GM18499 (cell line): Measurements from ENCODE around the gene UBE2K.
"Not testable (repeated sequence)": the region's sequence is repeated elsewhere in the genome, so short reads cannot be mapped to it uniquely, and the experiment has no call there.

ENCODE experiments used
- ATAC-seq: cut with Tn5 transposase; IDR thresholded peaks from one replicate; pipeline ENCODE4 v1.9.1; 2021; ENCODE audit warnings: moderate number of reproducible peaks; ENCODE audit not compliant: insufficient read depth, unreplicated experiment

The UBE2K gene

DNA sequence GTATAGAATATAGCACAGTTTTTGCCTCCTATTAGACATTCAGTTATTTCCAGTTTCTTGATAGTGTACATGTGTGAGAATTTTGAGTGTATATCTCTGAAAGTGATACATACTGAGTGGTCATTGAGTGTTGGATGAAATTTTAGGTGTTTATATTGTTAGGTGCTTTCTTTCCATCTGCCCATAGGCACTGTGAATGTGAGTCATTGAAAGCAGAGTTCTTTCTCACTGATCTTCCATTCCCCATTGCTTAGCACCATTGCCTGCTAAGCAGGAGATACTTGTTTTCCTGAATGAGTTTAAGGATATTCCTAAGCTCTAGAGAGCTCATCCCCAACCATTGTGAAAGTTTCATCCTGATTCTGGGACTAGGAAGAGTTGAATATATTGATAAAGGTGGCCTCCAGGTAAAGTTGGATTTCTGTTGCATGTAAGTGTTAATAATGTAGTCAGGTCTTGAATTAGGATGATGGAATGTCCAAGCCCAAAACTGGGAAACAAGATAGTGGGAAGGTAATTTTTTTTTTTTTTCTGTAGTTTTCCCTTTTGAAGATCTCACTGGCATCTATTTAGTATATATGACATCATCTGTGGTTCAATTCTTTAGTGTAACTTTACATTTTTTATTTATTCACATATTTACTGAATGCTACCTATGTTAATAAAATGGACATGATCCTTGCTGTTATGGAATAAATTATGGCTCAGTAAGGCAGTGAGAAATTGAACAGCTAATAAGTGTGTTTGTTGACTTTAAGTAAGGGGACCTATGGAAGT, 22.1 kb downstream of the UBE2K start:
- no peak for ATAC-seq

DNA sequence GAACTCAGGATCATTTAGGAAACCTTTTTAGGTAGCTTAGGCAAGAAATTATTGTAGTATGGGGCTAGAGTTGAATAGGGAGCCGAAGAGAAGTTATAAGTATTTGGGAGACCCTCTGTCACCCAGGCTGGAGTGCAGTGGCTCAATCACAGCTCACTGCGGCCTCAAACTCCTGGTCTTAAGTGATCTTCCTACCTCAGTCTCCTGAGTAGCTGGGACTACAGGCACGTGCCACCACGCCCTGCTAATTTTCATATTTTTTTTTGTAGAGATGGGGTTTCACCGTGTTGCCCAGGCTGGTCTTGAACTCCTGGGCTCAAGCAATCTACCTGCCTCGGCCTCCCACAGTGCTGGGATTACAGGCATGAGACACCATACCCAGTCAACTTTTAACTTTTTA, 23.3 kb downstream of the UBE2K start:
- not testable (repeated sequence) for ATAC-seq

DNA sequence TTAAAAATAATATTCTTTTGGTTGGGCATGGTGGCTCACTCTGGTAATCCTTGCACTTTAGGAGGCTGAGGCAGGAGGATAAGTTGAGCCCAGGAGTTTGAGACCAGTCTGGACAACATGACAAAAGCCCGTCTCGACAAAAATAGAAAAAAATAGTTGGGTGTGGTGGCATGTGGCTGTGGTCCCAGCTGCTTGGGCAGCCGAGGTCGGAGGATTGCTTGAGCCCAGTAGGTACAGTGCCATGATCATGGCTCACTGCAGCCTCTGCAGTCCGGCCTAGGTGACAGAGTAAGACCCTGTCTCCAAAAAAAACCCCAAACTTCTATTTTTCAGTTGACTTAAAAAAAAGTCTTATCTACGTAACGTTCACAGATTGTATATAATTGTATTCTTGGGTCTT, 23.9 kb downstream of the UBE2K start:
- no peak for ATAC-seq

DNA sequence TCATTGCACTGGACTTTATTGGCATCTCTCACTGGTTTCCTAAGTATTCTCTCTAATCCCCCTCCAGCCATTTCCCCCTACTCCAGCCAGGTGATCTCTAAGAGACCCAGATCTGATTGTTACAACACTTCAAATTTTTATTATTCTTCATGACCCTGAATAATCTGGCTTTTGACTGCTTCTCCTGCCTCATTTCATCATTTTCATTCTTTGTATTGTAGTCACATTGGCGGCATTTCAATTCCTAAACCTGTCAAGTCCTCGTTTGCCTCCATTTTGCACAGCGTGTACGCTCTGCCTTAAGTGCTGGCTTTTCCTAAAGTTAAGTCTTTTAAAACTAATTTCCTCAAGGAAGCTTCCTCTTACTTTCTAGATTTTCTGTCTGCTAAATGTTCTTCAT, 31.6 kb downstream of the UBE2K start:
- no peak for ATAC-seq

DNA sequence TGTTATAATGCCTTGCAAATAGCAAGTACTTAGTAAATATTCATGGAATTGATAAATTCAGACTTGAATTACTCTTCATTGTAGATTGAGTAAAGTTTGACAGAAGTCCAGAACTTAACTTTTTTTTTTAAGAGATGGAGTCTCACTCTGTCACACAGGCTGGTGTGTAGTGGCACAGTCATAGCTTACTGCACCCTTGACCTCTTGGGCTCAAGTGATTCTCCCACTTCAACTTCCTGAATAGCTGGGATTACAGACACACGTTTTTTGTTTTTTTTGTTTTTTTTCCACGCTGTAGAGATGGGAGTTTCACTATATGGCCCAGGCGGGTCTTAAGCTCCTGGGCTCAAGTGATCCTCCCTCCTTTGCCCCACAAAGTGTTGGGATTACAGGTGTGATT, 32.1 kb downstream of the UBE2K start:
- ATAC-seq, result no peak

DNA sequence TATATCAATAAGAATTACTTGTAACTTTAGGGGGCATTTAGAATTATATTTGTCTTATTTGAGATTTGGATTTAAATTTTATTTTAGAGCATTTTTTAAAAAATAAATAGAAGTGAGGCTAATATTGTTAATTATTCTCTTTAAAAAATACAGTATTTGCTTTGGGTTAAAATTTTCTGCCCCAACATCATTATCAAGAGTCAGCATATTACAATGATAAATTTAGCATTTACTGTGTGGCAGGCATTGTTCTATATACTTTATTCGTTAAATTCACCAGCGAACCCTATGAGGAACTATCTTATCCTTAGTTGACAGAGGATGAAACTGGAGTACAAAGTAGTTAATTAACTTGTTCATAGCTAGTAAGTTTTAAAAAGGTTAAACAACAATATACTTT, 34.0 kb downstream of the UBE2K start:
- ATAC-seq, result no peak

DNA sequence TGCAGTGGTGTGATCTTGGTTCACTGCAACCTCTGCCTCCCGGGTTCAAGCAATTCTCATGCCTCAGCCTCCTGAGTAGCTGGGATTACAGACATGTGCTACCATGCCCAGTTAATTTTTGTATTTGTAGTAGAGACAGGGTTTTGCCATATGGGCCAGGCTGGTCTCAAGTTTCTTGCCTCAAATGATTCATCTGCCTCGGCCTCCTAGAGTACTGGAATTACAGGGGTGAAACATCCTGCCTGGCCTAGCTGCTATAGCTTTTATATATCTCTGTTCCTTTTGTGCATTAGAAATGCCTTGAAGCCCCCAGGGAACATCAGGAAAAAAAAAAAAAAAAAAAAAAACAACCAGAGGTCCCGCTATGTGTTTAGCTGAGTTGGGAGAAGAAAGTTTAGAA, 34.8 kb downstream of the UBE2K start:
- ATAC-seq, result no peak

DNA sequence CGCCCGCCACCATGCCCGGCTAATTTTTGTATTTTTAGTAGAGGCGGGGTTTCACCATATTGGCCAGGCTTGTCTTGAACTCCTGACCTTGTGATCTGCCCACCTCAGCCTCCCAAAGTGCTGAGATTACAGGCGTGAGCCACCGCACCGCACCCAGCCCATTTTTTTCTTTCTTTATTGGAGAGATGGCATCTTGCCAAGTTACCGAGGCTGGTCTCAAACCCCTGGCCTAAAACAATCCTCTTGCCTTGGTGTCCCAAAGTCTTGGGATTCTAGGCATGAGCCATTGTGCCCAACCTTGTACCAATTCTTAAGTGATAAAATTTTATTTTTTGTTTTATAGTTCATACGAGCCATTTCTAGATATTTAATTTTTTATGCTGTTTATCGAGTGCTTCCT, 41.7 kb downstream of the UBE2K start:
- ATAC-seq, result not testable (repeated sequence)

DNA sequence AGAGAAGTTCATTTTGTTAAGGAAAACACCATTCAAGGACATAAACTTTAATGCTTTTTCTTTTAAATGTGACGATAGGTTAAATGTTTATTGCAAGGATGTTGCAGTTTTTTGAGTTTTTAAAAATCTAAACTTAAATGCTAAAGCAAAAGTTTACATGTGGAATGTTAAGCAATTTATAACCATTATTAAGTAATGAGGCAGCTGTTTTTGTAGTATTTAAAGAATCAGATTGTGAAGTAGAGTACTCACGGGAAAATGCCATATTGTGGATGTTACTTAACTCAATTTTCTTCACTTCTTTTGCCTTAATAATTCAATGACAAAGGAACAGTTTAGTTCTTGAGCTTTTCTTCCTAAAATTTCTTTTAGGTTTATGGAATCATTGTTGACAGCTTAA, 43.5 kb downstream of the UBE2K start:
- ATAC-seq, result no peak

DNA sequence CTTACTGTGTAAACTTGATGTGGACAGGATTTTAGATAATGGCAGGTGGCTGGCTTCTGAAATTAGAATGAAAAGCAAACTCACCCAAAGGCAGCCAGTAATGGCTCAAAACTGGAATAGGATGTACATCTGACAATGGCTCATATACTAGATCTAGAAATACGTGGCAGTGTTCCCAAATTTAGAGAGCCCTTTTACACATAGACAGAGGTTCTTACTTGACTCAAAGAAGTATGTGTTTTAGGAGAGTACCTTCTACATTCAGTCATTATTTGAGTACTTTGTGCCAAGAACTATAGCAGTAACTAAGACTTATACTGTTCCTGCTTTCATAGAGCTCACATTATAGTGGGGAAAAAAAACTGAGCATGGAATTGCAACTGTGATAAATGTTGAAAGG, 48.0 kb downstream of the UBE2K start:
- ATAC-seq, result no peak

DNA sequence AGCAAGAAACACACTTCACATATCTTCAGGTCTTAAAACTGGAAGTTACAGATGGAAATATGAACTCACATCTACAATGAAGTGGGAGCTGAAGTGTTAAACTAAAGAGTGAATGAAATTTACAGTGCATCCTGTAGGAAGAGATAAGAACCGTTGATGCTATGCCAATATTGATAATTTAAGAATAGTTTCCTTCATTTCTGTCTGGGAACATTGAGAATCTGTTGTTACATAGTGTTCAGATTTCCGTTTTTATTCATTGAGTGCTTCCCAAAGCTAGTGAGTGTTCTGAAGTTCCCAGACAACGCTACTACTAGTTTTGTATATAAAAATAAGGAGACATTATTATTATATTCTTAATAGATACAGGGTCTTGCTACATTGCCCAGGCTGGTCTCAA, 52.3 kb downstream of the UBE2K start:
- ATAC-seq, result no peak

DNA sequence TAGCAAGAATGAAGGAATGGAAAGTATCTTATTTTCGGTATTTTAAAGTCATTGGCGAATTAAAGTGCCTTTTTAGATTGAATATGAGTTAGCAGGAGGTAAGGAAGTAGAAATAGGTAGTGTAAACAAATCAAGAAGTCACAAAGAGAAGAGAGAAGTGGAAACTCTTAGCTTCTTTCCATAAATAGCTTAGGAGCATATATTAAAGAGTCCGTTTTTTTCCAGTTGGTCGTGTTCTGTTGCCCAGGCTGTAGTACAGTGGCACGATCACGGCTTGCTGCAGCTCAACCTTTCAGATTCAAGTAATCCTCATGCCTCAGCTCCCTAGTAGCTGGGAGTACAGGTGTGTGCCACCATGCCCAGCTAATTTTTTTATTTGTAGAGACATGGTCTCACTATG, 56.4 kb downstream of the UBE2K start:
- no peak for ATAC-seq

DNA sequence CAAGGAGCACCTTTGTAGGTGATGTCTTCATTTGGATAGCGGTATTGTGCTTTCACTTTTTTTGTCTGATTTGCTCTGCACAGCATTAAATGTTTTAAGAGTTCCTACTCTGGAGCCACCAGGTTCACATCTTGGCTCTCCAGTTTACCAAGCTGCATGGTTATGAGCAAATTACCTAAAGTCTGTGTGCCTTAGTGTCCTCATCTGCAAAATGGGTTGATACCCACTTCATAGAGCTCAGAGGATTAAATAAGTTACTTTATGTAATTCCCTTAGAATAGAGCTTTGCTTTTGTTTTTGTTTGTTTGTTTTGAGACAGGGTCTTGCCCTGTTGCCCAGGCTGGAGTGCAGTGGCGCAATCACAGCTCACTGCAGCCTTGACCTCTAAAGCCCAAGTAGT, 58.2 kb downstream of the UBE2K start:
- no peak for ATAC-seq

DNA sequence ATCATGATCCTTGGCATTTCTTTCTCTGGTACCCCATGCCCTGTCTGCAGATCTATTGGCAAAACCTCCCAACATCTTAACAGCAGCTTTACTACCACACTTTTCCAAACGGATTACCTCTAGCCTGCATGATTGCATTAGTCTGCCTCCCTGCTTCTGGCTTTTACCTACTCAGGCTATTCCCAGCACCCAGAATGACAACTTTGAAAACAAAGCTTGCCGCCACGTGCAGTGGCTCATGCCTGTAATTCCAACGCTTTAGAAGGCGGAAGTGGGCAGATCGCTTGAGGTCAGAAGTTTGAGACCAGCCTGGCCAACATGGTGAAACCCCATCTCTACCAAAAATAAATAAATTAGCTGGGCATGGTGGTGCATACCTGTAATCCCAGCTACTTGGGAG, 60.2 kb downstream of the UBE2K start:
- ATAC-seq, result no peak

DNA sequence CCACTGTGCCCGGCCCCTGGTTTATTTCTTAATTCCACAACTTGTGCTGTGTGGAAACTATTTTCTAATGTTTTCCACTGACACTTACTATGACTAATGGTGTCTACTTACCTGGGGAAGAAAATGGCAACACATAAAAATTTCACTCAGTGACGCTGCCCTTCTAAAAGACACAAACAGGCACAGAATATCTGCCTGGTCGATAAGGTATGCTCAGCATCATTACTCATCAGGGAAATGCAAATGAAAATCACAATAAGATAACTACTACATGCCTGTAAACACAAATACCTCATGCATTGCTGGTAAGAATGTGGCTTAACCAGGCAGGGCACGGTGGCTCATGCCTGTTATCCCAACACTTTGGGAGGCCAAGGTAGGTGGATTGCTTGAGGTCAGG, 61.6 kb downstream of the UBE2K start:
- no peak for ATAC-seq

DNA sequence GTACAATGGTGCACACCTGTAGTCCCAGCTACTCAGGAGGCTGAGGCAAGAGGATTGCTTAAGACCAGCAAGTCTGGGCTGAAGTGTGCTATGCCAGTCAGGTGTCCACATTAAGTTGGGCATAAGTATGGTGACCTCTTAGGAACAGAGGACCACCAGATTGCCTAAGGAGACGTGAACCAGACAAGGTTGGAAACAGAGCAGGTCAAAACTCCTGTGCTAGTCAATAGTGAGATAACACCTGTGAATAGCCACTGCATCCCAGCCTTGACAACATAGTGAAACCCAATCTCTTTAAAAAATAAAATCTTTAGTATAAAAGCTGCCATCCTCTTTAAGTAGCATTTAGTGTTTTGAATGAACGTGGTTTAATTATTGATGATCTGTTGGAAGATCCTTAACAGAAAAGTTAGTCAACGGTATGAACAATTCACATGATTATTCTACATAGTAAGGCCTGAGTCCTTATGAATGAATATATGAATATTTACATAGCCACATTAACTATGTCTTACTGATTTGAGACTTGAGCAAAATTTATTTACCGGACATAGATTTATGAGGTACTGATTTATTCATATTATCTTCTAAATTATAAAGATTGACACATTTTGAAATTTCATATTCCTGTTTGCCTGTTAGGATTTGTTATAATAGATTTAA, 63.2 kb downstream of the UBE2K start:
- no peak for ATAC-seq

DNA sequence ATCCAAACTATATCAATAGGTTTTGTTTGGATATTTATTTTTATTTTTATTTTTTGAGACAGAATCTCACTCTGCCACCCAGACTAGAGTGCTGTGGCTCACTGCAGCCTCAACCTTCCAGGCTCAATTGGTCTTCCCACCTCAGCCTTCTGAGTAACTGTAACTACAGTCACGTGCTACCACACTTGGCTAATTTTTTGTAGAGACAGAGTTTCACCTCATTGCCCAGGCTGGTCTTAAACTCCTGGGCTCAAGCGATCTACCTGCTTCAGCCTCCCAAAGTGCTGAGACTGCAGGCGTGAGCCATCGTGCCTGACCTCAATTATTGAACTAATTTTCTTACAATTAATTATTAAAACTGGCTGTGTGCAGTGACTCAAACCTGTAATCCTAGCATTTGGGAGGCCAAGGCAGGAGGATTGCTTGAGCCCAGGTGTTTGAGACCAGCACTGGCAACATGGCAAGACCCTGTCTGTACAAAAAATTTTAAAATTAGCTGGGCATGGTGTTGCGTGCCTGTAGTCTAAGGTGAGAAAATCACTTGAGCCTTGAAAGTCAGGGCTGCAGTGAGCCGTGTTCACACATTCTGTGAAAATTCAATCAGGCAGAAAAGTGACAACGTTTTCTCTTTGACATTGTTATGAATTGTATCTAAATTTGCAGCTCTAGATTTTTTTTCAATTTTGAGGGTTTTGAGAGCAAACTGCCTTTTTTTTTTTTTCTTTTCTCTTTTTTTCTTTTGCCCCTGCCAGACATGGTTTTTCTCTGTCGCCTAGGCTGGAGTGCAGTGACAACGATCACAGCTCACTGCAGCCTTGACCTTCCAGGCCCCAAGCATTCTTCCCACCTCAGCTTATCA, 66.0 kb downstream of the UBE2K start:
- ATAC-seq, result no peak

DNA sequence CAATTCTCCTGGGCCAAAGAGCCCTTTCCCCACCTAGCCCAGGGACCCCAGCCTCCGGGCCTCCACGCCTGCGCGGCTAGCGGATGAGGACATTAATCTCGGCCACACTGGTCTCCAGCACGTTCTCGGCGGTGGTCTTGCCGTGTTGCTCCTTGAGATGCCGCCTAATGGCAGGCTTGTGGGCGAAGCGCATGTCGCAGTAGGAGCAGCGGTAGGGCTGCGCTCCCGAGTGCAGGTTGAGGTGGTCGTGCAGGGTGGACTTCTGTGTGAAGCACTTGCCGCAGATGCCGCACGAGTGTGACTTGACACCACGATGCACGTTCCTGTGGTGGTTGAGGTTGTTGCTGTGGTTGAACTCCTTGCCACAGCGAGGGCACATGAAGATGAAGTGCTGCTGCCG, 72.1 kb downstream of the UBE2K start:
- no peak for ATAC-seq

DNA sequence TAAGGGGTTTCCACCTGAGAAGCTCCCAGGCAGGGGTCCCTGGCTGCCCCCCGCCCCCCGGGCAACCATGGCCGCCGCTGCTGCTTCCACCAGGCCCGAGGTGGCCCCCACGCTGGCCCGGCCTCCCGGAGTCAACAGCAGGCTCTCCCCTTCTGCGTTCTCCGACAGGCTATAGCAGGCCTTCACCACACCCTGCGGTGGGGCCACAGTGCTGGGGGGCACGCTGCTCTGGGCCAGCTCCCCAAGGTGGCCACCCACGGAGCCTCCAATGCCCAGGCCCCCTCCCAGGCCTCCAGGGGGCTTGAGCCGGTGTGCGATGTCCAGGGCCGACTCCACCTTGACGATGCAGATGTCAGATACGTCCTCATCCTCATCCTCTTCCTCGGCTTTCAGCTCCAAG, 72.5 kb downstream of the UBE2K start:
- no peak for ATAC-seq

DNA sequence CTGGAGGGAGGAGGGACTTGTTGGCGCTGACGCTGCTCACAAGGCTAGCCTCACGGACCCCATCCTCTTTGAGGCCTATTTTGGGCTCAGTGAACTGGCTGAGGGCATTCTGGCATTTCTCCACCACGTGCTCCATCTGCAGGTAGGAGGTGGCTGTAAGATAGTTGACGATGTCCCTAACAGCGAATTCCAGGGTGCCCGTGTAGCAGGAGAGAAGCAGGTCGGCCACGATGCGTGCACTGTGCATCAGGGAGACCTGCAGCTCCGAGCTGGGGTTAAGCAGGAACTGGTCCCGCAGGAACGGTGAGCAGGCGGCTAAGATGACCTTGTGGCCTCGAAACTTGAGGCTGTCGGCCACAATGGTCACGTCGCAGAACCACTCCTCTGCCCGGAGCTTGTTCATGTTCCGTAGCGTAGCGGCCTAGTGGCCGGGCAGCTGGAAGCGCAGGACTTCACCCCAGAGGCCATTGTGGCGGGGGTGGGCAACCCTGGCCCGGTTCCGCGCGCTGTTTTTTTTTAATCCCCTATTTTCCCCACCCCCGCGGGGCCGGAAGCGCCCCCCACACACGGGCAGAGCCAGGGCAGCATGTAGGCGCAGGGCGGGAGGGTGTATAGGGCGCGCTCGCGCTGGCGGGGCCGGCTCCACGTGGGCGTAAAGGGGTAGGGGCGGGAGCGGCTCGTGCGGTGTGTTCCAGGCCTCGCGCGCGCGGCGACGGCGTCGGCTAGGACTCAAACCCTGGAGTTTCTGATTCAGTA, 73.2 kb downstream of the UBE2K start:
- no peak for ATAC-seq

DNA sequence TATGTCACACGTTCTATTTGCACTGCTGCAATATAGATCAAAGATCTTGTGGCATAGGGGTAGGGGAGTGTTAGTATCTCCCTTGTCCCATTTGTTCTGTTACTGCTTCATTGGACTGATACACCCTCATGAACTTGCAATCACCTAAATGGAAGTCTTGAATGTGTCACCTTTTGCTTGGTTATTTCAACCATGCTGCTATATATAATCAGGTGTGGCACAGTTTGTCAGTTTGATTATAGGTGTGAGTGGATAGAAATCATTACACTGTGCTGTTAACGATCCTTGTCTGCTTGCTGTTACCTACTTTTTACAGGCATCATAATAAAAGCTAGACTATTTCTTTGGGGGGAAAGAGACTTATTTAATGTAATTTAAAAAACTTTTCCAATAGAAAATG, 84.1 kb downstream of the UBE2K start:
- not testable (repeated sequence) for ATAC-seq
